Activated T-helper 1 cell treated with Interleukin-2 at 50 U/mL for 16 hours (primary cell): Measurements from ENCODE around the gene MYO3B.
"Not testable (repeated sequence)": the region's sequence is repeated elsewhere in the genome, so short reads cannot be mapped to it uniquely, and the experiment has no call there.

Experiments
- DNase-seq: peaks from one replicate; pipeline ENCODE4 v3.0.0-alpha.2; 2020; ENCODE audit warnings: low read depth

Gene MYO3B

GRCh38 chr2:170566138-170566537 lies 388.2 kb downstream of the MYO3B start:
- no peak for DNase-seq

- no peak for DNase-seq
Observed at GRCh38 chr2:170567429-170567828, 389.5 kb downstream of the MYO3B start.

- no peak for DNase-seq
Observed at GRCh38 chr2:170568511-170568910, 390.6 kb downstream of the MYO3B start.

GRCh38 chr2:170571612-170572011 lies 393.7 kb downstream of the MYO3B start:
- no peak for DNase-seq

GRCh38 chr2:170573671-170574070 lies 395.7 kb downstream of the MYO3B start:
- no peak for DNase-seq

- DNase-seq: no peak
Observed at GRCh38 chr2:170576296-170576695, 398.3 kb downstream of the MYO3B start.

GRCh38 chr2:170577356-170577755 lies 399.4 kb downstream of the MYO3B start:
- no peak for DNase-seq

GRCh38 chr2:170578606-170579005 lies 400.7 kb downstream of the MYO3B start:
- DNase-seq: no peak

- DNase-seq: no peak
Observed at GRCh38 chr2:170579511-170579910, 401.6 kb downstream of the MYO3B start.

GRCh38 chr2:170582313-170582712 lies 404.4 kb downstream of the MYO3B start:
- no peak for DNase-seq

- DNase-seq: no peak
Observed at GRCh38 chr2:170582751-170583463, 405.0 kb downstream of the MYO3B start.

- DNase-seq: no peak
Observed at GRCh38 chr2:170585067-170585466, 407.1 kb downstream of the MYO3B start.

- DNase-seq: no peak
Observed at GRCh38 chr2:170586571-170587095, 408.7 kb downstream of the MYO3B start.

GRCh38 chr2:170587117-170587516 lies 409.2 kb downstream of the MYO3B start:
- DNase-seq: no peak

- no peak for DNase-seq
Observed at GRCh38 chr2:170587922-170588321, 410.0 kb downstream of the MYO3B start.

- no peak for DNase-seq
Observed at GRCh38 chr2:170588729-170589128, 410.8 kb downstream of the MYO3B start.

- DNase-seq: no peak
Observed at GRCh38 chr2:170596576-170596975, 418.6 kb downstream of the MYO3B start.

GRCh38 chr2:170598067-170598395 lies 420.1 kb downstream of the MYO3B start:
- DNase-seq: no peak

- no peak for DNase-seq
Observed at GRCh38 chr2:170601489-170601888, 423.5 kb downstream of the MYO3B start.

GRCh38 chr2:170605862-170606261 lies 427.9 kb downstream of the MYO3B start:
- DNase-seq: no peak

GRCh38 chr2:170607171-170607570 lies 429.2 kb downstream of the MYO3B start:
- DNase-seq: no peak

- no peak for DNase-seq
Observed at GRCh38 chr2:170610615-170611014, 432.7 kb downstream of the MYO3B start.

- not testable (repeated sequence) for DNase-seq
Observed at GRCh38 chr2:170618948-170619347, 441.0 kb downstream of the MYO3B start.

GRCh38 chr2:170635094-170635493 lies 457.1 kb downstream of the MYO3B start:
- not testable (repeated sequence) for DNase-seq
